GM18873 (cell line): Measurements from ENCODE around the gene IGF2.

Experiments used
- ATAC-seq: cut with Tn5 transposase; IDR thresholded peaks from one replicate; pipeline ENCODE4 v1.9.1; 2021; ENCODE audit warnings: mild to moderate bottlenecking, moderate library complexity, moderate number of reproducible peaks; ENCODE audit not compliant: unreplicated experiment, low FRiP score

The IGF2 gene

DNA sequence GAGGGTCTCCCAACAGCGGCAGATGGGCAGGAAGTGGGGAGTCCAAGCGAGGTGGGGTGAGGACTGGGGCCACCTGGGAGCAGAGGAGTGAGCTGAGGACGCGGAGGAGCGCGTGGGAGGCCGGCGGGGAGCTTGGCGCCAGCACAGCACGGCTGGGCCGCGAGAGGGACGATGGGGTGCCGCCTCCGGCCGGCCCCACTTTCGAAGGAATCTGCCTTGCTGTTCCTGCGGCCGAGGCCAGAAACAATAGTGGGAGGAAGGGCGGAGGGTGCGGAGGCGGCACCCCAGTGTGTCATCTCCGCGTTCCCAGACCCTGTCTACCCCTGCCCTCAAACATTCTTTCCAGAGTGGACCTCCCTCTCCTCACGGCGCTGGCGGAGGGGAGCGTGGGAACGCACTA lies 16.3 kb upstream of the IGF2 start:
- no peak for ATAC-seq

DNA sequence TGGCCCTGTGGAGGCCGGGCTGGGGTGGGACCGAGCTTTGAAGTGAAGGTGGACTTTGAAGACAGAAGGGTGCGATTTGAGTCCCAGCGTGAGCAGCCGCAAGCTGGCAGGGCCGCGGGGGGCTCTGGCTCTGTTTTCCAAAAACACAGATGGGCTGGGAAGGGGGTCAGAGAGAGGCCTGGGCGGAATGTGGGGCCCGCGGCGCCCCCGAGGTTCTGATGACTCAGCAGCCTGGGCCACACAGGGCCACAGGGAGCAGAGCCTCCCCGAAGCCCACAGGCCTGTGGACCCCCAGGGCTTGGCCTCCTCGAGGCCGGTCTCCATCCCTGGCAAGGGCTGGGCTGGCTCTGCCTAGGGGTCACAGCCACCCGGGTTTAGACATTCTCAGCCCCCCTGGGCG lies 15.7 kb upstream of the IGF2 start:
- no peak for ATAC-seq

DNA sequence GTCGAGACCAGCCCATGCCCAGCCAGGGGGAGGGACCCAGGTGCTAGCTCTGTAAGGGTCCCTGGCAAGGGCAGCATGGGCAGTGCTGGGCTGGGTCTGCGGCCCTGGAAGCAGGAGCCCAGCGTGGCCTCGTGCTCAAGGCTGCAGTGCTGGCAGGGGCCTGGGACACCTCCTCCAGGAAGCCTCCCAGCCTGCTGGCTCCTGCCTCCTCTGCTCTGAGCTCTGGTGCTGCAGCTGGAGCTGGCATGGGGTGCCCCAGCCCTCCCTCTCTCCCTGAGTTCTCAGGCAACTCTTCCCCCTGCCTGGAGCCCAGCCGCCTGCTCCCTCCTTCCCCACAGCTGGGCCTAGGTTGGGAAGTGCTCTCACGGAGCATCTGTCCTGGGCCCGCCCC lies 15.0 kb upstream of the IGF2 start:
- no peak for ATAC-seq

DNA sequence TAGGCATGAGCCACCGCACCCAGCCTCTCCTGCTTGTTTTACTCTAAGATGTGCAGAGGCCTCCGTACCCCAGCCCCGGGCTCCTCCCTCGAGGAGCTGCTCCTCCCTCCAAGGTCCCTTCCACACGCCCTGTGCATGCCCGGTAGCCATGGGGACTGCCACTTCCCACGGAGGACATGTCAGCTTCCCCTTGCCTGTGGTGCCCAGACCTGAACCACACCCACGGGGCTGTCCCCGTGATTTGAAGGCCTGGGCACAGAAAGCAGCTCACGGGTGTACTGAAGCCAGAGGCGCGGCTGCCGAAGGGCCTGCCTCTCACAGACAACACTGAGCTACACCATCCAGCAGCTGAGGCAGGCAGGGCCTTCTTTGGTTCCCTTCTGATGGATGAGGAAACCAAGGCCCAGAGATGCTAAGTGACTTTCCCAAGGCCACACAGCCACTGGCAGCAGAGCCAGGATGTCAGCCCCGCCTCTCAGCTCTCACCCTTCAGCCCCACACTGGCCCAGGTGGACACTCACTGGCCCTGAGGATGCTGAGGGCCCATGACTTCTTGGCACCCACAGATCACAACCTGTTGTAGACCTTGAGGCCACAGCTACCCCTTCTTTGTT lies 14.5 kb upstream of the IGF2 start:
- no peak for ATAC-seq

DNA sequence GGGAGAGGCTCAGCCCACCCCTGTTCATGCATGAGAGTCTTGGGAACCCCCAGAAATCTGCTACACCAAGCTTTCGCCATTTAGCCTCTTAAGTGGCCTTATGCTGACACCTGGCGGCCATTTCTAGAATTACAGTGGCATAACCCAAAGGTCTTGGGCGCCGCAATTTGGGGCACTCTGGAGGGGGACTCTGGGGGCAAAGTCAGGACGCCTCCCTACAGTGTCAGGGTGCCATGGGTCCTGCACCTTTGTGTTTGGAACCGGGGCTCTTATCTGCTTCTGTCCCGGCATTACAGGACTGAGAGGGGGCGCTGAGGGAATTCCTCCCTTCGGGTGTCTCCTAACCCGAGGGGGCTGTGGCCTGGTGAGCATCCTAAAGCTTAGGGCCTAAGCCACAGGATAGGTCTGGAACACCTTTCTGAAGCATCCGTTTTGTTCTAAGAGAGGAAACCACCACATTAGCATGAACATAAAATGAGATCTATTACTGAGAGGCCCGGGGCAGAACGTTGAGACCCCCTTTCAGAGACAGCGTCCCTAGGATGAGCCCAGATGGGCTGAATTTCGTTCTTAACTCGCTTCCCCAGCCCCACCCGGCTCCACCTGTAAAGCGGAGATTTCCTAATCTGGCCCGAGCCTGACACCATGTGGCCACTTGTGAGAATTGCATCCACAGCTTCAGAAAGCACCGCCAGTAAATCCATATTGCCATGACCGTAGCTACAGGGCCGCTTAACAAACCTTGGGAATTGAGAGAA lies 12.5 kb upstream of the IGF2 start:
- ATAC-seq: no peak

DNA sequence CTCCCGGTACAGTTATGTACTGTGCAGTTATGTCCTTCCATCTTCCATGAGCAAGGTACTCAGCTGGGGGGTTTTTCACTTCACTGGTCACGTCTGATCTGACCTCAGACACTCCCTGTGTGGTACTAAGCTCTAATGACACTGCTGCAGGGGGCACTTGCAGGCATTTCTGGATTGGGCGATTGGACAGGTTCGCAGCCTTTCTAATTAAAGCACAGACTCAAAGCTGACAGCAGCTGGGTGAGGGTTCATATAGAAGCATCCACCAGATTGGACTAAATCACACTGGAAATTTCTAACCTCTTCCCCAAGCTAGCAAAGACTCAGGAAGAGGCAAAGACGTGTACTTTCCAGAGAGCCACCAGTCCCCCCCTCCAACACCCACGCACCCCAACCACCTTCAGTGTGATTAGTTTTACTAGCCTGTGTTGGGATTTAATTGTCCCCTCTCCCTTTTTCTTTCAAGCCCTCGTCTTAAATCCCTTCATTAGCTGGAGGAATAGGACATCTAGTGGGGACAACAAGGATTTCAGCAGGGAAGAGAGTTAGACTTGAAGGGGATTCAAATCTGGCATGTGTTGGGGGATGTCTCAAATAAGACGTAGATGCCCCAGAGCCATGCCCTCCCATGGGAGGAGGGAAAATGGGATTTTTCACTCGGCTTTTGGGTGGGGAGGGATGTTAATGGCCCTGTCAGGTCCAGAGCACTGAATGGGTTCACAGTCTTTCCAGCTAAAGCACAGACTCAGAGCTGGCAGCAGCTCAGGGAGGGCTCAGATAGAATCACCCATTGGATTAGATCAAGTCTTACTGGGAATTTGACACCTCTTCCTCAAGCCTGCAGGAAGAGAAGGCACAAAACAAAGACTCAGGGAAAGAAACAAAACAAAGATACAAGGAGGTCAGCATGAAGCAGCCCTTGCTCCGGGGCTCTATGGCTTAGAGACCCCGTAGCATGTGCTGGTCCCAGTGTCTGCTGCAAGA lies 11.0 kb upstream of the IGF2 start:
- ATAC-seq: no peak

DNA sequence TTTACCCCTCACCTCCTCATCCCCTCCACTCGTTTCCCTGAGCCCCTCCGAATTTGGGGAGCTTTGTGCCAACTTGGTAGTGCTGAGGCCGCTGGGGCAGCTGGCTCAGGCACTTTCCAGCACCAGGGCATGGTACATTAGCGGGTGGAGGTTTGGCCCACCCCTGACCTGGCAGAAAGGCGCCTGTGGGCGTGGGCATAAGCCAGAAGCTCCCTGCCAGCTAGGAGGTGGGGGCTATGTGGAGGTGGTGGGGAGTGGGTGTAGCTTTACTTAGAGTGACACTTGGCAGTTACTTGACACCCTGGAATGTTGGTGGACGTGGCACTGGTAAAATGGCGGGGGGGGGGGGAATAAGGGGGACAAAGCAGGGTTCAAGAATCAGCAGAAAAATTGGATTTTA lies 10.3 kb upstream of the IGF2 start:
- no peak for ATAC-seq

DNA sequence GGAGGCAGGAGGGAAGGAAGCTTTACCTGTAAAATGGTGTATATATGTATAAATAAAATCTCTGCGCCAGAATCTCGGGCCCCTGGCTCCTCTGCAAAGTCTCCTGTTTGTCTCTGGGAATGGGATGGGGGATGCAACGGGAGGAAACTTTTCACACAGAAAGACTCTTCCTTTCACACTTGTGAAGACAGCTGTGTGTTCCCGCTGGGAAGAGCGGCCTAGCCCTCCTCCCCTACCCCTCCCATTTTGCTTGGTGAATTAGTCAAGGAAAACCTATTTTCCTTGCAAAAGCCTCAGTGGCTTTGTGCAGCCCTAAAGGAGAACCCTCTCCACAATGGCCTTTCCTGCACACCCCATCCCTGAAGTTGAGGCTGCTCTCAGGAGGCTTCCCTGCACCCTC lies 9.4 kb upstream of the IGF2 start:
- ATAC-seq: no peak

DNA sequence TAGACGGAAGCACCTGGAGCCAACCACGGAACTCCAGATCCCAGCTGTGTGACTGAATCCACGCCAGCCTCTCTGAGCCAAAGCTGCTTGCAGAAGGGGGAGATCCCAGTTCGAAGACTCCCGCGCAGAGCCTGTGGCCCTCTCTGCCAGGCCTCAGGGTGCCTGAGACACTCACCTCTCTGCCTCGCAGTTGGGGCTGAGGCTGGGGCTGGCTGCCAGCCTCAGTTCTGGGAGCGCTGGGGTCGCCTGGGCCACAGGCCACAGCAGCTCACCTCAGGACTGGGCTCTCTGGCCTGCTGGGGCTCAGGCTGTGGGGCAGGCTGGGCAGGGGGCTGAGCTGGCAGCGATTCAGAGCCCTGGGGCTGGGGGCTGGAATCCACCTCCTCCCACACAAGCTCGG lies 8.2 kb upstream of the IGF2 start:
- ATAC-seq: no peak

DNA sequence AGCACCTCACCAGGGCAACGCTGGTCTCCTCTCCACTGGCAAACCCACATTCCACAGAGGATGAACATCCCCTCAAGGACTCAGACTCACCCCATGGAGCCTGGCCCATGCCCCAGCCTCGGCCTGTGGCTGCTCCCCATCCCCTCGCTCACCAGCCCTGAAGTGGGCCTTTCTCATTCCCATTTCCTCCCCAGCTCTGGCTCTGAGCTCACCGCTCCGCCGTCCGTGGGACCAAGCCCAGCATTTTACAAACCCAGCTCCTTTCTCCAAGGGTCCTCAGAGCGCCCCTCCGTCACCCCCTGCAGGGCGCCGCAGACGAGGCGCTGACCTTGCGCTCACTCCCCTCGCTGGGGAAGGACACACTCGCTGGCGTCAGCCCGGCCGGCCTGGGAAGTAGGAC lies 6.9 kb upstream of the IGF2 start:
- no peak for ATAC-seq

DNA sequence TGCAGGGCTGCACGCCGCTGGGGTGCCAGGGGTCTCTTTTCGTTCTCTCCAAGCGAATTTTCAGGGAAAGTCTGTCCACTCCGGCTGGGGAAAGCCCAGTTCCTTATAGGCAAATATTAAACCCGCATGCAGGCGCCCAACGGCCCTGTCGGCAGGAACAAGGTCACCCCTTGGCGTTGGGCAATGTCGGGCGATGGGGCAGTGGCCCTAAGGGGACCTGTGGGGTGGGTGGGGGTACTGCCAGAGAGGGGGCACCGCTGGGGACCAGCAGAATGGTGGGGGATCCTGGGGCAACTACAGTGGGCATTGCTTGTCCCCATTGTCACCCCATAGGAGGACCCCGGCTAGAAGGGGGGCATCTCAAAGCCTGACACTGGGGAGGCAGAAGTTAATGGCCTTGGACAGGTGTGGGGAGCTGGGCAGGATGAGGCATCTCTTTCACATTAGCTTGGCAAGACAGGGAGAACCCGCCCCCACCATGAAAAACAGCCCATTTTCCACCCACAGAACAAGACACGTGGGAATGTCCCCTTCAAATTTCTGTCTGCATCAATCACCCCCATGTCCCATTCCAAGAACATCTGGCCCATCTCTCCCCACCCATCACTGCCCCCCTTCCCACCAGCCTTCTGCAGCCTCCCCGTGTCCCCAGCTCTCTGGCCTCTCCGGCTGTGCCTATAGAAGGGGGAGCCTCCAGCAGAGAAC lies 5.5 kb upstream of the IGF2 start:
- ATAC-seq: no peak

DNA sequence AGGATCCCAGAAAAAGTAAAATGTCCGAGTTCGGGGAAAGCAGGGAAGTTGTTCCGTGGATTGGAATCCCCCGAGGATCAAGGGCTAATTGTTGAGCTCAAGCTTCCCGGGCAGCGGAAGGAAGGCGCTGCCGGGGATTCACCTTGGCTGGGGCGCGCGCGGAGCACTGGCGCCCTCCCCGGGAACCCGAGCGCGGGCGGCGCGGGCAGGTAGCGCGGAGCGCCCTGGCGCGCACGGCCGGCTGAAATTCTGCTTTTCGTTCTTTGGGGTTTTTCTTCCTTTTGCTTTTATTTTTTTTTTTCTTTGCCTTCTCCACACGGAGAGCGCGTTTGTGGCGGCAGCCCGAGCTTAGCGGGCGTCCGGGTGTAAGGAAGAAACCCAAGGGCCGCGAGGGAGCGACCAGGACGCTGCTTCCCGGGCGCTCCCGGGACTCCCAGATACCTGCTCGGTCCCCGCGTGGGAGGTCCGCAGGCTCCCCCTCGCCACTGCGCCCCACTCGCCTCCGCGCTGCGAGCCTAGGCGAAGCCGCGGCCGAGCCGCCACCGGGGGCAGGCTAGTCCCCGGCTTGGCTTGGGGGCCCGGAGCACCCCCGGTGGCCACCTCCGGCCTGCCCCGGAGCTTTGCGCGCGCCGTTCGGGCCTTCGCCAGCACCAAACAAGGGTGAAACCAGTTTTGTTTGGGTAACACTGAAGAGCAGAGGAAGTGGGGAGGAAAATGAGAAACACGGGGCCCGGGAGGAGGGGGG lies 4.8 kb upstream of the IGF2 start:
- ATAC-seq: no peak

DNA sequence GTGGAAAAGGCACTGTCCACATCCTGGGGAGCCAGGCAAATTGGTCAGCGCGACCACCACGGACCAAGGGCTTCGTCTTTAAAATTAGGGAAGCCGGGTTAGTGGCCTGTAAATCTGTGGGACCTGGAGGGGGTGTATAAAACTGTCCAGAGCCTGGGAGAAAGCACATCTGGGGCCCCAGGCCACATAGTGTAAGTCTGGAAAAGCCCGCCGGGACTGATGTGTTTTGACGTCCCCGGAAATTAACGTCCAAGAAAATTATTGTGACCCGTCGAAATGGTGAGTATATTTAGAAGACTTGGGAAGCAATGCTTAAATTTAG lies 4.2 kb upstream of the IGF2 start:
- ATAC-seq: no peak

DNA sequence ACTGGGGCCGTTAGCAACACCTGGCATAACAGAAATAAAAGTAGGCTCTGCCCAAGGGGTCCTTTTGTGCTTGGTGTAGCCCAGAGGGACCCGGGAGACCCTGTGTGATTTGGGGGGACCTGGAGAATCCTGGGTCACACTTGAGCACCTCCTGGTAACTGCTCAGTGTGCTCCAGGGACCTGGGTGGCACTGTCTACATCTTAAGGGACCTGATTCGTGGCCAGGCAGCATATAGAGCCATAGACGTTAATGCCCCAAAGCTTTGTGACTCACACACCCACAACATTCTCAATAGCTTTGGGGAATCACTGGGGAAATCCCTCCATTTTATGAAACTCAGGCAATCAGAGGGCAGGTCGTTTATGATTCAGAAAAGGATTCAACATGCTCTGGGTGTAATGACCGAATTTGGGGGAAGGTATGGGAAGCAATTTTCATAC lies 3.6 kb upstream of the IGF2 start:
- no peak for ATAC-seq

DNA sequence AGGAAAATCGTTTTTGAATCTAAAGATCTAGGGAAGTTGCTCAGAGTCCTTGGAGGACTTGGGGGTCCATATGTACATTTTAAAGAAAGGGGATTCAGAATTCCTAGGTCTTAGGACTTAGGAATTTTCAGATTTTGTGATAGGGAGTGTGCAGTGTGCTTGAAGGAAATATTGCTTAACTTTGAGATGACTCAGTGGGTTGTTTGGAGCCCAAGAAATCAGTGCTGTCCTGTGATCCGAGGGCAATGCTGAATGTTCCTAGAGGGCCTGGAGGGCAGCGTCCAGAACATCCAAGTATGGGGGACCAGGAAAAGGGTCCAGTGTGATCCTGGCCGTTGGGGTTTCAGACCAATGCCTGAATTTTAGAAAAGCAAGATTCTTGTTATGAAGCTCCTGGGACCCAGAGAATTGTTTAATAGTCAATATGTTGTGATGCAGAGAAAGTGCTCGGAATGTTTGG lies 3.1 kb upstream of the IGF2 start:
- no peak for ATAC-seq

DNA sequence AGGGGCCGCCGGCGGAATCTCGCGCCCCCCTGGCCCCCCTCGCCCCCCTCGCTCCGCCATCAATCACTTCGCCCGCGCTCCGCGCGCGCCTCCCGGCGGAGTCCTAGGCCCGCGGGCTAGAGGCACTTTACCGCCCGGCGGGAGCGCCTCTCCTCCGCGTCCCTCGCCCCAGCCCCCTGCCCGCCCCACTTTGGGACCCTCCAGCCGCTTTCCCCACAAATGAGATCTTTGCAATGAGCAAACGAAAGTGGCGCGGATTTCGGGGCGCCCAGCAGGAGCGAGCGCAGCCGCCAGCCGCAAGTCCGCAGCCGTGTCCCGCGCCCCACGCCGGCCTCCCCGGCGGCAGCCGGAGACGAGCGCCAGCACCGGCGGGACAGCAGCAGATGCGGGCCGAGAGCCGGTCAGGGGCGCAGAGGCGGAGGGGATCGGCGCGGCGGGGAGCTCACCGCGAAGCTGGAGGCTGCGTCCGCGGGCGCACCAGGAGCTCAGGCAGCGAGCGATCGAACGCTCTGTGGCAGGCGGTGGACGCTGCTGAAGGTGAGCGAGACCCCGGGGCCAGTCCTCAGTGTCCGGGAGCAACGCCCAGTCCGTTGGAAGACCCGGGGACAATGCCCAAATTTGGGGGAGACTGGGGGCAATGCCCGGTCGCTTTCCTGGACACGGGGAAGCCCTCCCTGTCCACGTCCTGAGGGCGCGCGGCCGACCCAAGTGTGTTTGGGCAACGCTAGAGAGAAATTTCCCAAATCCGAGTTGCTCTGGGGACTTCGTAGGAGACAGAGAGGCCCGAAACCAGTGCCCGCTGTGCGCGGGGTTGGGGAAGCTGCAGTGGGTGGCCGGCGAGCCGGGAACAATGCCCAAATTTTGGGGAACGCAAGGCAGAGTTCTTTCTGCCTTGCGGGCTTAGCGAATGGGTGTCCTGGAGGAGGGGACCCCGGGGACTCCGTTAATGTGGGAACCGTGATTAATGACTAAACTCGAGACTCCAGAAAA lies 1.5 kb upstream of the IGF2 start:
- ATAC-seq: no peak

DNA sequence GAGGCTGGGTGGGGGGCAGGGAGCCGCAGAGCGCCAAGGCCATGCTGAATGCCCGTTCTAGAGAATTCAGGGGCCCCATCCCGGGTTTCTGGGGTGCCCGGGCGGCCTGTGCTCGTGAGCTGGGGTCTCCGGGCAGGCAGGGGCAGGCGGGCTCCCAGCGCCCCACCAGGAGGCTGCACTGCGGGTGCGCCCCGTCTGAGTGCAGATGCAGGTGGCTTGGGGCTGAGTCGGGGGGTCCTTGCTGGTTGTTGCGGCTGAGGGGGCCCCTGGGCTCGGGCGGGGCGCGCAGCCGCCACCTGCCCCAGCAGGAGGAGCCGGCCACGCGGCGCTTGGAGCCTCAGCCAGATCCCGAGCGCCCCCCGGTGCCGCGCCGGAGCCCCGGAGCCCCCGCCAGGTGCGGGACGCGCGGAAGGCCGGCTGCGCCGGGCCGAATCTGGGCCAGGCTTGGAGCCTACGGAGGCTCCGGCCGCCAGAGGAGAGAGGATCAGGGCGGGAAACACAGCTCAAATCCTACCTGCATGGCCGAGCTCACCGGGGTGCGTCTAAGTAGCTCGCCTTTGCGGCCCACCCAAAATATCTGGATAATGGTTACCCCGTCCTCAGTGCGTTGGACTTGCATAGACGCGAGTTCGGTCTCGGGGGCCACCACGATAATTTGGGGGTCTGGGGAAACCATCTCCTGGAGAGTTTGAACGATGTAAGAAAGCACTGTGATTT lies 590 bp upstream of the IGF2 start:
- ATAC-seq: no peak

DNA sequence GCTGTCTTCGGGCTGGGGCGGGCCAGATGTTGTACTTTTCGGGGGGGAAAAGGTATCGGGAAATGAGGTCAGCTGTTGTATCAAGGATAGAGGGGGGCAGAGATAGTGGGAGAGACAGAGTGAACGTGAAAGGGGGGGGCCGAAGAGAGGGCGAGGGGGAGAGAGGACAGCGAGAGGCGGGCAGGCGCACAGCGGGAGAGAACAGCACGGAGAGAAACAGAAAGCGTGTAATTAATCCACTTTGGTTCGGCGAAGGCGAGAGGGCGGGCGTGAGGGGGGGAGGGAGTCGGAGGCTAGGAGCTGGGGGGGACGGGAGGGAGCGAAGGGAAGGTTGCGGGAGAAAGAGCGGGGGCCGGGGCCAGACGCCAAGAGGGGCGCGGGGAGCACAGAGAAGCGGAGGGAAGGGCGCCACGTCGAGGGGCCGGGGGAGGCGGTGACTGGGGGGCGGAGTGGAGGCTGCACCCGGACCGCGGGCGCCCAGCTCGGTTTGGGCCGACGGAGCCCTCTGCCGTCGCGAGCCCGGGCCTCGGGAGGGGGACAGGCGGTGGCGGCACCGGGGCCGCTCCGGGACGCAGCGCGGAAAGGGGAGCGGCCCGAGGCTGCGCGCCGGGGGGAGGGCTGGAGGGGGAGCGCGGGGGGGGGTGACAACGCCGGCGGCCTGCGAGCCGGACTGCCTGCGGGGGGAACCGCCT lies 612 bp downstream of the IGF2 start:
- no peak for ATAC-seq
